Measurements from ENCODE around the gene CACNA1S.

Gene CACNA1S

DNA sequence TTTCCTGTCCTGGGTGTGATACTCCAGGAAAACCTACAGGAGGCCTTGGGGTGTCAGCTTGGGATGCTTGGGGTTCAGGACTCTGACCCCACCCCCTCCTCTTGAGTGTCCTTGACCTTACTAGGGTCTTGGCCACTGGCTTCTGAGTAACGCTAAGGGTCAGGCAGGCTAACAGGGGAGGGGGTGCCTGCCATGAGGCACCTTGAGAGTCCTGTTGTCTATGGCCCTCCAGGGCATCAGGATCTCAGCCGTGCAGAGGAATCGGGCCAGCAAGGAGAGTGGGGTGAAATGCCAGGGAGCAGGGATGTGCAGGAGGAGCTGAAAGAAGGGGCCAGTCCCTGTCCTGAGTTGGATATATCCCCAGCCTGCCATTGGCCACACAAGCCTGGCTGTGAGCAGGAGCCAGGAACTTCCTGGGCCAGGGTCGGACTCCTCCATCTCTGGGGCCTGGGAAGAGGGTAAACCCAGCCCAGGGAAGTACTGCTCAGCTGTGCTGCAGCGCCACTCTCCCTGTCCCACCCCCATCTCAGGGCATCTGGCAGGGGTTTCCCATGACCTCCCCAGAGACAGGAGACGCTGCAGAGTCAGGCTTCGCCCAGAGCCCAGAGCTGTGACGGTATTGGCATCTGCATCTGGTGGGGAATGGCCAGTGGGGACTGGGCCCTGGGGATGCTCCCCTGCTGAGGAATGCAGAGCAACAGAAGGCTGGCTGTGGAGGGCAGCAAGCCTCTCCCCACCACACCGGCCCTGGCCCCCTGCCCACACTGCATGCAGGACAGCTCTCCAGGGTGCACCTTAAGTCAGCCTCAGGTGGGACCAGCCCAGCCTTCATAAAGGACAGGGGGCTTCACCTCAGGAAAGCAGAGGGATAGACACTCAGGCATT lies 95.0 kb downstream of the CACNA1S start:
- TF ChIP-seq, protein P1, sequence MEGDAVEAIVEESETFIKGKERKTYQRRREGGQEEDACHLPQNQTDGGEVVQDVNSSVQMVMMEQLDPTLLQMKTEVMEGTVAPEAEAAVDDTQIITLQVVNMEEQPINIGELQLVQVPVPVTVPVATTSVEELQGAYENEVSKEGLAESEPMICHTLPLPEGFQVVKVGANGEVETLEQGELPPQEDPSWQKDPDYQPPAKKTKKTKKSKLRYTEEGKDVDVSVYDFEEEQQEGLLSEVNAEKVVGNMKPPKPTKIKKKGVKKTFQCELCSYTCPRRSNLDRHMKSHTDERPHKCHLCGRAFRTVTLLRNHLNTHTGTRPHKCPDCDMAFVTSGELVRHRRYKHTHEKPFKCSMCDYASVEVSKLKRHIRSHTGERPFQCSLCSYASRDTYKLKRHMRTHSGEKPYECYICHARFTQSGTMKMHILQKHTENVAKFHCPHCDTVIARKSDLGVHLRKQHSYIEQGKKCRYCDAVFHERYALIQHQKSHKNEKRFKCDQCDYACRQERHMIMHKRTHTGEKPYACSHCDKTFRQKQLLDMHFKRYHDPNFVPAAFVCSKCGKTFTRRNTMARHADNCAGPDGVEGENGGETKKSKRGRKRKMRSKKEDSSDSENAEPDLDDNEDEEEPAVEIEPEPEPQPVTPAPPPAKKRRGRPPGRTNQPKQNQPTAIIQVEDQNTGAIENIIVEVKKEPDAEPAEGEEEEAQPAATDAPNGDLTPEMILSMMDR (IDR thresholded peaks at IDR 0.05), result no peak

GRCh38 chr1:201016211-201016651 lies 96.0 kb downstream of the CACNA1S start:
- TF ChIP-seq, protein P1 (IDR thresholded peaks at IDR 0.05), result no peak

- TF ChIP-seq, protein P1 (IDR thresholded peaks at IDR 0.05), result no peak
These were observed 96.6 kb downstream of the CACNA1S start for GRCh38 chr1:201015551-201016091.

DNA sequence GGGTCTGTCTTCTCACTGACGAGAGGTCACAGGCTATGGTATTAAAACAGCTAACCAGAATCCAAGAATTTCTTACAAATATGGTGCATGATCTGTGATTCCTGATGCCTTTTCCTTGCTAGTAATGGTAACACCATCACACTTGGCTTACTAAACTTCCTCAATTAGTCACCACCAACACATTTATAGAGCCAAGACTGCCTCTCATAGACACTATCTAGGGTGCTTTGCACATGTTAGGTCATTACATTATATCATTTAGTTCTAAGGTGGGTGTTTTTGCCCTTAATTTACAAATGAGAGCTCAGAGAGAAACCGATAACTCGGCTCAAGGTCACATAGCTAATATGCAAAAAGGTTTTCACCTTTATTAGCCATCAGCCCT lies 97.4 kb downstream of the CACNA1S start:
- TF ChIP-seq, protein P1 (IDR thresholded peaks at IDR 0.05), result no peak

- TF ChIP-seq, protein P1 (IDR thresholded peaks at IDR 0.05), result no peak
These were observed 98.0 kb downstream of the CACNA1S start for GRCh38 chr1:201013991-201014815.

- TF ChIP-seq, protein P1 (IDR thresholded peaks at IDR 0.05), result no peak
These were observed 99.2 kb downstream of the CACNA1S start for GRCh38 chr1:201013031-201013485.

GRCh38 chr1:201011616-201012015 lies 100.6 kb downstream of the CACNA1S start:
- TF ChIP-seq, protein P1 (IDR thresholded peaks at IDR 0.05), result no peak
